Activated naive CD4-positive, alpha-beta T cell treated with anti-CD3 and anti-CD28 coated beads for 36 hours (primary cell): ENCODE results near the gene SCAPER. TPM values are rescaled to one million over a fixed set of nuclear protein-coding genes. Genes with fewer than 3 reads are reported as not detected.
"Not testable (repeated sequence)": the region's sequence is repeated elsewhere in the genome, so short reads cannot be mapped to it uniquely, and the experiment has no call there.

Source experiments
- CTCF ChIA-PET: fragments of 350-600 bp; sonication (Branson Sonifier 250); formaldehyde crosslinking; loops from one replicate; lab custom pipeline; 2021; ENCODE audit warnings: antibody characterized with exemption; lab: Charles Lee
- DNase-seq: peaks from one replicate; pipeline ENCODE4 v3.0.0-alpha.2; 2020
- H3K27ac Mint-ChIP-seq: one replicate; pipeline ENCODE4 v1.8.0; 2021; ENCODE audit warnings: mild to moderate bottlenecking, mixed read lengths
- H3K27me3 Mint-ChIP-seq: one replicate; pipeline ENCODE4 v1.8.0; 2021; ENCODE audit warnings: low read depth, mixed read lengths
- H3K36me3 Mint-ChIP-seq: one replicate; pipeline ENCODE4 v1.8.0; 2021; ENCODE audit warnings: low read depth, mixed read lengths
- H3K4me1 Mint-ChIP-seq: one replicate; pipeline ENCODE4 v1.8.0; 2021; ENCODE audit warnings: low read depth, mixed read lengths
- H3K4me3 Mint-ChIP-seq: one replicate; pipeline ENCODE4 v1.8.0; 2021; ENCODE audit warnings: mild to moderate bottlenecking, moderate library complexity, mixed read lengths
- H3K9me3 Mint-ChIP-seq: one replicate; pipeline ENCODE4 v1.8.0; 2021; ENCODE audit warnings: mixed read lengths
- intact Hi-C: fragments of 100-400 bp; cut with micrococcal nuclease; formaldehyde crosslinking; loops from one replicate; pipeline ENCODE4 v1.15.1; 2023
- total RNA-seq, 2 experiments: library from RNA; stranded (reverse); gene quantifications; one replicate each; pipeline ENCODE4 v1.2.3, GENCODE V29; 2021

SCAPER gene
- total RNA-seq, 2 experiments from 2014 or later = 28.5 to 28.9 TPM

GRCh38 chr15:76846782-76847181 is 58.4 kb downstream of the SCAPER start:
- intact Hi-C loops = no loop called here

GRCh38 chr15:76844096-76844495 is 61.0 kb downstream of the SCAPER start:
- peaks cover 10% of the 10 kb centered on the region for H3K36me3 Mint-ChIP-seq
- no peak for DNase-seq
- peaks cover 22% of the 10 kb centered on the region for H3K4me1 Mint-ChIP-seq
- no peak overlapping the region for H3K27ac Mint-ChIP-seq
- H3K4me3 Mint-ChIP-seq = no peak overlapping the region
- CTCF ChIA-PET = interaction anchor here (0.6 kb wide), 1 partner anchor 598 kb away, joined by 3 read pairs; no protein-coding TSS in a partner anchor
- no peaks in the 10 kb centered on the region for H3K9me3 Mint-ChIP-seq
- intact Hi-C loops = no loop called here
- H3K27me3 Mint-ChIP-seq = no peaks in the 10 kb centered on the region

More at GRCh38 chr15:76846782-76847181, 58.4 kb downstream of the SCAPER start:
- Mint-ChIP-seq H3K4me1 (peaks cover 22% of the 10 kb centered on the region), H3K27me3 (no peaks in the 10 kb centered on the region), H3K4me3 (no peak overlapping the region), H3K36me3 (peaks cover 32% of the 10 kb centered on the region), H3K27ac (no peak overlapping the region), H3K9me3 (peaks cover 3% of the 10 kb centered on the region)
- no peak for DNase-seq
- CTCF ChIA-PET = interaction anchor here (0.7 kb wide), 1 partner anchor 23 kb away, joined by 4 read pairs; no protein-coding TSS in a partner anchor

- Mint-ChIP-seq H3K27me3 (no peaks in the 10 kb centered on the region), H3K4me3 (no peak overlapping the region), H3K4me1 (peaks cover 22% of the 10 kb centered on the region), H3K36me3 (peaks cover 14% of the 10 kb centered on the region), H3K27ac (no peak overlapping the region), H3K9me3 (no peaks in the 10 kb centered on the region)
- no peak for DNase-seq
- intact Hi-C loops = no loop called here
- CTCF ChIA-PET = interaction anchor here (0.6 to 1.1 kb wide), 3 partner anchors 8 to 653 kb away, joined by 3 read pairs; no protein-coding TSS in a partner anchor
Measured at GRCh38 chr15:76843269-76843668, 61.9 kb downstream of the SCAPER start.

GRCh38 chr15:76840830-76841460 is 64.2 kb downstream of the SCAPER start:
- no peak for DNase-seq
- CTCF ChIA-PET = interaction anchor here (0.6 to 0.9 kb wide), 4 partner anchors 14 to 457 kb away, joined by 3 to 4 read pairs (median 4); no protein-coding TSS in a partner anchor
- no peak overlapping the region for H3K27ac Mint-ChIP-seq
- no peaks in the 10 kb centered on the region for H3K27me3 Mint-ChIP-seq
- H3K9me3 Mint-ChIP-seq = peaks cover 6% of the 10 kb centered on the region
- intact Hi-C loops = loop anchor here (2.0 kb wide), 2 partner anchors 606 to 650 kb away; no protein-coding TSS in a partner anchor
- H3K4me3 Mint-ChIP-seq = no peak overlapping the region
- peaks cover 20% of the 10 kb centered on the region for H3K36me3 Mint-ChIP-seq
- H3K4me1 Mint-ChIP-seq = peaks cover 18% of the 10 kb centered on the region

- Mint-ChIP-seq H3K36me3 (peaks cover 24% of the 10 kb centered on the region), H3K9me3 (peaks cover 8% of the 10 kb centered on the region), H3K4me3 (no peak overlapping the region), H3K27ac (no peak overlapping the region), H3K4me1 (peaks cover 12% of the 10 kb centered on the region), H3K27me3 (no peaks in the 10 kb centered on the region)
- intact Hi-C loops = no loop called here
- CTCF ChIA-PET = no interaction called here
- no peak for DNase-seq
Measured at GRCh38 chr15:76839173-76839572, 66.0 kb downstream of the SCAPER start.

- Mint-ChIP-seq H3K36me3 (peaks cover 38% of the 10 kb centered on the region), H3K27ac (no peak overlapping the region), H3K4me3 (no peak overlapping the region), H3K9me3 (peaks cover 21% of the 10 kb centered on the region), H3K27me3 (no peaks in the 10 kb centered on the region), H3K4me1 (peaks cover 5% of the 10 kb centered on the region)
- intact Hi-C loops = no loop called here
- CTCF ChIA-PET = no interaction called here
- DNase-seq = no peak
Measured at GRCh38 chr15:76837474-76837873, 67.7 kb downstream of the SCAPER start.

- intact Hi-C loops = no loop called here
- no peak overlapping the region for H3K27ac Mint-ChIP-seq
- H3K9me3 Mint-ChIP-seq = peaks cover 15% of the 10 kb centered on the region
- no peaks in the 10 kb centered on the region for H3K27me3 Mint-ChIP-seq
- H3K4me1 Mint-ChIP-seq = peaks cover 10% of the 10 kb centered on the region
- DNase-seq = no peak
- peaks cover 21% of the 10 kb centered on the region for H3K36me3 Mint-ChIP-seq
- CTCF ChIA-PET = no interaction called here
- no peak overlapping the region for H3K4me3 Mint-ChIP-seq
Measured at GRCh38 chr15:76829939-76830338, 75.2 kb downstream of the SCAPER start.

GRCh38 chr15:76823890-76824289 is 81.2 kb downstream of the SCAPER start:
- H3K4me1 Mint-ChIP-seq = peaks cover 21% of the 10 kb centered on the region
- no peak overlapping the region for H3K4me3 Mint-ChIP-seq
- CTCF ChIA-PET = interaction anchor here (0.6 kb wide), 1 partner anchor 109 kb away, joined by 5 read pairs; no protein-coding TSS in a partner anchor
- intact Hi-C loops = no loop called here
- no peak overlapping the region for H3K27ac Mint-ChIP-seq
- H3K27me3 Mint-ChIP-seq = no peaks in the 10 kb centered on the region
- DNase-seq = no peak
- H3K9me3 Mint-ChIP-seq = peaks cover 7% of the 10 kb centered on the region
- H3K36me3 Mint-ChIP-seq = peaks cover 13% of the 10 kb centered on the region

- DNase-seq = no peak
- Mint-ChIP-seq H3K4me3 (no peak overlapping the region), H3K4me1 (peaks cover 23% of the 10 kb centered on the region), H3K9me3 (peaks cover 12% of the 10 kb centered on the region), H3K27ac (no peak overlapping the region), H3K27me3 (no peaks in the 10 kb centered on the region), H3K36me3 (peaks cover 17% of the 10 kb centered on the region)
- CTCF ChIA-PET = no interaction called here
- intact Hi-C loops = no loop called here
Measured at GRCh38 chr15:76823303-76823702, 81.8 kb downstream of the SCAPER start.

- Mint-ChIP-seq H3K36me3 (peaks cover 21% of the 10 kb centered on the region), H3K9me3 (peaks cover 13% of the 10 kb centered on the region), H3K4me1 (peaks cover 15% of the 10 kb centered on the region)
- intact Hi-C loops, H3K27me3 Mint-ChIP-seq, H3K4me3 Mint-ChIP-seq, H3K27ac Mint-ChIP-seq, CTCF ChIA-PET, DNase-seq: not testable (repeated sequence)
Measured at GRCh38 chr15:76818926-76819325, 86.2 kb downstream of the SCAPER start.

GRCh38 chr15:76815421-76815820 is 89.7 kb downstream of the SCAPER start:
- Mint-ChIP-seq H3K36me3 (peaks cover 22% of the 10 kb centered on the region), H3K27ac (no peak overlapping the region), H3K4me1 (peaks cover 16% of the 10 kb centered on the region), H3K9me3 (peaks cover 17% of the 10 kb centered on the region), H3K27me3 (no peaks in the 10 kb centered on the region), H3K4me3 (no peak overlapping the region)
- intact Hi-C loops = no loop called here
- no peak for DNase-seq
- CTCF ChIA-PET = no interaction called here

GRCh38 chr15:76812381-76812780 is 92.8 kb downstream of the SCAPER start:
- no peak overlapping the region for H3K4me3 Mint-ChIP-seq
- peaks cover 6% of the 10 kb centered on the region for H3K4me1 Mint-ChIP-seq
- no peak overlapping the region for H3K27ac Mint-ChIP-seq
- H3K27me3 Mint-ChIP-seq = no peaks in the 10 kb centered on the region
- CTCF ChIA-PET = no interaction called here
- H3K36me3 Mint-ChIP-seq = peaks cover 6% of the 10 kb centered on the region
- intact Hi-C loops = no loop called here
- H3K9me3 Mint-ChIP-seq = peaks cover 4% of the 10 kb centered on the region
- DNase-seq = no peak
